22Rv1 (cell line): ENCODE measurements around the gene RPS19.

ENCODE experiments used
- CTCF ChIP-seq: fragments of 450-650 bp; IDR thresholded peaks from 2 replicates; pipeline ENCODE4 v1.5.1; 2017; ENCODE audit warnings: mild to moderate bottlenecking
- ZFX ChIP-seq: fragments of 450-650 bp; IDR thresholded peaks from 2 replicates; pipeline ENCODE4 v1.6.1; 2017; ENCODE audit warnings: antibody characterized with exemption, borderline replicate concordance

DNA sequence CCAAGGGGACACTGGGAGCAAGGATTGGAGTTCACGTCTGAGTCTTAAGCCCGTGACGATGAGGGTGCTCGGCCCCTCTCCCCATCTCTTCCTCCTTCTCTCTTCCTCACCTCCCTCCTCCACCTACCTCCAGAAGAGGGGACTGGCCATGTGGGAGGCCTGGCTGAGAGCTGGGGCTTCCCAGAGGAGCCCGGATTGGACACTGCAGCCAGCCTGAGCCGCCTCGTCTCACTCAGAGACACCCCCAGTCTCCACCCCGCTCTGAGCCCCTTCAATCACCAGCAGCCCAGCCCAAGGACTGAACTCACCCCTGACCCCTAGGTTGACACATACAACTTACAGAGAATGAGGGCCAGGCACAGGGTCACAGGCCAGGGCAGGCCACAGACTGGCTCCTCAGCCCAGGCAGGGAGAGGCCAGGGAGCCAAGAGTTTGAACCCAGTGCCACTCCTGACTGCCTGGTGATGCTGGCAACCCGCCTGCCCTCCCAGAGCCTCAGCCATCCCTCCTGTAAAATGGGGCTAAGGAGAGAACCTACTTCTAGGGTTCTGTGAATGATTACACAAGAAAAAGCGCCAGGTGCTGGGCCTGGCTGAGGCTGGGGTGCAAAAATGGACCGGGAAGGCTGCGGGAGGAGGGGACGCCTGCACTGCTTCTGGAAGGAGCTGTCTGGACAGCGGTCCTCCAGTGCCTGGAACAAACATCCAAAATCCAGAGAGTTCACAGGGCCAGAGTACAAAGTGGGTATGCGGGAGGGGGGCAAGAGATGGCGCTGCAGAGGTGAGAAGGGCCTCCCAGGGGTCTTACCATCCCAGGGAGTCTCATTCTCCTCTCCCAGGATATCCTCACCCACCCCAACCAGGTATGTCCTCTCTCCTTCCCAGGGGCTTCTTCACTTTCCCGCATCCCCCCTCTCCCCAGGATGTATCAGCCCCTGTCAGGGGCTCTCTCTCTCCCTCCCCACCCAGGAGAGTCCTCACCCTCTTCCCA lies 18.2 kb downstream of the RPS19 start:
- TF ChIP-seq CTCF = no peak
- no peak for TF ChIP-seq ZFX
